Smooth muscle cell (in vitro differentiated cells): ENCODE results near the gene PTPDC1. TPM values are rescaled to one million over a fixed set of nuclear protein-coding genes. Genes with fewer than 3 reads are reported as not detected.

Experiments
- DNase-seq: peaks from one replicate; lab custom pipeline; 2025; ENCODE audit not compliant: unreplicated experiment; lab: John Stamatoyannopoulos, UW
- H2AFZ ChIP-seq: fragments of 200-600 bp; sonication (generic); 2 replicates; pipeline ENCODE4 v1.6.0; 2016; ENCODE audit warnings: antibody characterized with exemption, low read depth, mild to moderate bottlenecking
- H3F3A ChIP-seq: fragments of 200-600 bp; sonication (generic); 2 replicates; pipeline ENCODE4 v1.6.0; 2017; ENCODE audit warnings: antibody characterized with exemption, low read depth
- H3K27ac ChIP-seq: fragments of 200-600 bp; sonication (generic); 2 replicates; pipeline ENCODE4 v1.5.1; 2016; ENCODE audit warnings: low read depth, mild to moderate bottlenecking
- H3K27me3 ChIP-seq: fragments of 200-600 bp; sonication (generic); 2 replicates; pipeline ENCODE4 v1.6.1; 2016; ENCODE audit warnings: low read depth, mild to moderate bottlenecking
- H3K36me3 ChIP-seq: fragments of 200-600 bp; sonication (generic); 2 replicates; pipeline ENCODE4 v1.5.1; 2016; ENCODE audit warnings: low read depth
- H3K4me1 ChIP-seq: fragments of 200-600 bp; sonication (generic); 2 replicates; pipeline ENCODE4 v1.5.1; 2016; ENCODE audit warnings: low read depth
- H3K4me2 ChIP-seq: fragments of 200-600 bp; sonication (generic); 2 replicates; pipeline ENCODE4 v1.6.0; 2016; ENCODE audit warnings: mild to moderate bottlenecking
- H3K4me3 ChIP-seq: fragments of 200-600 bp; sonication (generic); 2 replicates; pipeline ENCODE4 v1.5.1; 2016; ENCODE audit warnings: mild to moderate bottlenecking
- H3K79me2 ChIP-seq: fragments of 200-600 bp; sonication (generic); 2 replicates; pipeline ENCODE4 v1.6.0; 2016; ENCODE audit warnings: low read depth, mild to moderate bottlenecking
- H3K9ac ChIP-seq: fragments of 200-600 bp; sonication (generic); 2 replicates; pipeline ENCODE4 v1.6.0; 2016; ENCODE audit warnings: low read depth
- H3K9me3 ChIP-seq: fragments of 200-600 bp; sonication (generic); replicated peaks from 2 replicates; pipeline ENCODE4 v1.5.1; 2016; ENCODE audit warnings: low read depth
- H4K20me1 ChIP-seq: fragments of 200-600 bp; sonication (generic); 2 replicates; pipeline ENCODE4 v1.6.0; 2016; ENCODE audit warnings: low read depth
- CTCF ChIP-seq: fragments of 200-600 bp; sonication (generic); IDR thresholded peaks from 2 replicates; pipeline ENCODE4 v1.5.1; 2017; ENCODE audit warnings: borderline replicate concordance, mild to moderate bottlenecking, antibody characterized with exemption; ENCODE audit not compliant: insufficient read depth, poor library complexity, severe bottlenecking
- WGBS: methylation state at CpG from one replicate; pipeline ENCODE4 v1.1.7; 2016; ENCODE audit warnings: low lambda C conversion rate; 5-methylcytosine and 5-hydroxymethylcytosine counted together
- polyA plus RNA-seq: library from polyadenylated mRNA; unstranded; fragments of >200 nt; fragmentation: Nextera tagmentation; extraction: Ambion mirVana; gene quantifications from 2 replicates; pipeline ENCODE4 v1.2.1, GENCODE V29; 2016
- total RNA-seq: library from RNA; depleted of rRNA; stranded (reverse); fragments of >200 nt; gene quantifications from 2 replicates; pipeline ENCODE4 v1.2.3, GENCODE V29; 2014

PTPDC1 gene
- total and polyA plus RNA-seq, 2 experiments from 2014 or later: 11.0 to 19.6 TPM

GRCh38 chr9:94134629-94135028 is 50.4 kb downstream of the PTPDC1 start:
- H3K9ac ChIP-seq: no peak overlapping the region
- peaks cover under 1% of the 10 kb centered on the region for H3K4me1 ChIP-seq
- no peaks in the 10 kb centered on the region for H4K20me1 ChIP-seq
- H3K27me3 ChIP-seq: no peaks in the 10 kb centered on the region
- H3F3A ChIP-seq: peaks cover 5% of the 10 kb centered on the region
- no peaks in the 10 kb centered on the region for H3K79me2 ChIP-seq
- no peak for TF ChIP-seq CTCF
- no peak overlapping the region for H3K4me3 ChIP-seq
- no peak overlapping the region for H3K4me2 ChIP-seq
- no peak for DNase-seq
- H3K36me3 ChIP-seq: no peaks in the 10 kb centered on the region
- no peaks in the 10 kb centered on the region for H3K9me3 ChIP-seq
- no peak overlapping the region for H3K27ac ChIP-seq
- WGBS: 90% methylated on average over 7 of the region's 7 CpGs
- no peak overlapping the region for H2AFZ ChIP-seq

GRCh38 chr9:94135222-94135621 is 51.0 kb downstream of the PTPDC1 start:
- no peak overlapping the region for H3K4me3 ChIP-seq
- no peaks in the 10 kb centered on the region for H3K9me3 ChIP-seq
- H3K27me3 ChIP-seq: no peaks in the 10 kb centered on the region
- H3K36me3 ChIP-seq: no peaks in the 10 kb centered on the region
- no peaks in the 10 kb centered on the region for H4K20me1 ChIP-seq
- H2AFZ ChIP-seq: no peak overlapping the region
- DNase-seq: no peak
- peaks cover 6% of the 10 kb centered on the region for H3K4me1 ChIP-seq
- H3K9ac ChIP-seq: no peak overlapping the region
- 83% methylated on average over 3 of the region's 3 CpGs for whole genome bisulfite sequencing
- TF ChIP-seq CTCF: no peak
- no peak overlapping the region for H3K4me2 ChIP-seq
- H3K27ac ChIP-seq: no peak overlapping the region
- H3F3A ChIP-seq: peaks cover 5% of the 10 kb centered on the region
- H3K79me2 ChIP-seq: no peaks in the 10 kb centered on the region

- Histone ChIP-seq H3K4me3 (peak overlapping the region; percentile 29), H3K36me3 (no peaks in the 10 kb centered on the region), H4K20me1 (no peaks in the 10 kb centered on the region), H3K27ac (peak overlapping the region; percentile 94), H3F3A (peaks cover 5% of the 10 kb centered on the region), H3K79me2 (no peaks in the 10 kb centered on the region), H3K4me1 (peaks cover 8% of the 10 kb centered on the region), H3K9ac (no peak overlapping the region), H3K9me3 (no peaks in the 10 kb centered on the region), H3K4me2 (peak overlapping the region; percentile 82), H3K27me3 (no peaks in the 10 kb centered on the region), H2AFZ (no peak overlapping the region)
- TF ChIP-seq CTCF: no peak
- 32% methylated on average over 13 of the region's 13 CpGs for WGBS
- DNase-seq: peak; percentile 6
Measured at GRCh38 chr9:94139672-94140417, 55.6 kb downstream of the PTPDC1 start.

- no peak for TF ChIP-seq CTCF
- Histone ChIP-seq H4K20me1 (no peaks in the 10 kb centered on the region), H3K4me2 (peak overlapping the region; percentile 82), H3K79me2 (no peaks in the 10 kb centered on the region), H3K4me3 (no peak overlapping the region), H3K4me1 (peaks cover 8% of the 10 kb centered on the region), H3K9me3 (no peaks in the 10 kb centered on the region), H2AFZ (no peak overlapping the region), H3K27ac (peak overlapping the region; percentile 94), H3K27me3 (no peaks in the 10 kb centered on the region), H3K9ac (no peak overlapping the region), H3F3A (peaks cover 5% of the 10 kb centered on the region), H3K36me3 (no peaks in the 10 kb centered on the region)
- DNase-seq: no peak
- 55% methylated on average over 4 of the region's 4 CpGs for WGBS
Measured at GRCh38 chr9:94140418-94140780, 56.1 kb downstream of the PTPDC1 start.
